Brain microvascular endothelial cell (primary cell): ENCODE results near the gene LMF1.
"Not testable (repeated sequence)": the region's sequence is repeated elsewhere in the genome, so short reads cannot be mapped to it uniquely, and the experiment has no call there.

Experiments
- DNase-seq: peaks from one replicate; pipeline ENCODE4 v3.0.0-alpha.2; 2020
- H3K27ac ChIP-seq: fragments of 250-450 bp; sonication (Bioruptor Pico); 2 replicates; pipeline ENCODE4 v1.5.1; 2020; ENCODE audit warnings: mild to moderate bottlenecking, moderate library complexity
- H3K27me3 ChIP-seq: fragments of 250-450 bp; sonication (Bioruptor Pico); replicated peaks from 2 replicates; pipeline ENCODE4 v1.5.1; 2020; ENCODE audit warnings: mild to moderate bottlenecking
- H3K36me3 ChIP-seq: fragments of 250-450 bp; sonication (Bioruptor Pico); replicated peaks from 2 replicates; pipeline ENCODE4 v1.5.1; 2020; ENCODE audit warnings: mild to moderate bottlenecking
- H3K4me3 ChIP-seq: 2 replicates; pipeline ENCODE4 v1.5.1; 2011; ENCODE audit warnings: low read depth, mild to moderate bottlenecking, control low read depth, low read length, moderate library complexity
- in situ Hi-C: cut with HindIII; loops from 2 replicates; pipeline ENCODE4 v1.10.0; 2017; ENCODE audit warnings: low sequenced_read_pairs, low pct_ligation_motif_present
- TF ChIP-seq, protein P1 (sequence below): IDR thresholded peaks from 2 replicates; pipeline ENCODE4 v1.5.1; 2011; ENCODE audit warnings: low read depth, mild to moderate bottlenecking, moderate library complexity, low read length, control low read depth, inconsistent platforms; ENCODE audit errors: missing control alignments

LMF1 gene

DNA sequence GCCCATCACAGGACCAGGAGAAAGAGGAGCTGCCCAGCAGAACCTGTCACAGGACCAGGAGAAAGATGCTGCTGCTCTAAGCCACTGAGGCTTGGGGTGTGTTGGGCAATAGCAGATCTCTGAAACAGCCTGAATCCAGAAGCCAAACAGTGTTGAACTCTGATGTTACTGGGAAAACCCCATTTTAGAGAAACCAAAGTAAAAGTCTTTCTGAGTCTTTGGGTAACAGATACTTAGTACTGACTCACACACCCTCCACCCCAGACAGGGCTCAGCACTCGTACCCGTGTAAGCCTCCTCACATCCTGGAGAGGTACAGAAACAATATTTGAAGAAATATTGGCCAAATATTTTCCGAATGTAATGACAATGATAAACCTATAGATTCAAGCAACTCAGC is 87.4 kb downstream of the LMF1 start:
- H3K36me3 ChIP-seq: no peaks in the 10 kb centered on the region
- no peak for DNase-seq
- no peak overlapping the region for H3K4me3 ChIP-seq
- H3K27me3 ChIP-seq: no peaks in the 10 kb centered on the region
- in situ Hi-C loops: no loop called here
- H3K27ac ChIP-seq: no peak overlapping the region
- TF ChIP-seq, protein P1, sequence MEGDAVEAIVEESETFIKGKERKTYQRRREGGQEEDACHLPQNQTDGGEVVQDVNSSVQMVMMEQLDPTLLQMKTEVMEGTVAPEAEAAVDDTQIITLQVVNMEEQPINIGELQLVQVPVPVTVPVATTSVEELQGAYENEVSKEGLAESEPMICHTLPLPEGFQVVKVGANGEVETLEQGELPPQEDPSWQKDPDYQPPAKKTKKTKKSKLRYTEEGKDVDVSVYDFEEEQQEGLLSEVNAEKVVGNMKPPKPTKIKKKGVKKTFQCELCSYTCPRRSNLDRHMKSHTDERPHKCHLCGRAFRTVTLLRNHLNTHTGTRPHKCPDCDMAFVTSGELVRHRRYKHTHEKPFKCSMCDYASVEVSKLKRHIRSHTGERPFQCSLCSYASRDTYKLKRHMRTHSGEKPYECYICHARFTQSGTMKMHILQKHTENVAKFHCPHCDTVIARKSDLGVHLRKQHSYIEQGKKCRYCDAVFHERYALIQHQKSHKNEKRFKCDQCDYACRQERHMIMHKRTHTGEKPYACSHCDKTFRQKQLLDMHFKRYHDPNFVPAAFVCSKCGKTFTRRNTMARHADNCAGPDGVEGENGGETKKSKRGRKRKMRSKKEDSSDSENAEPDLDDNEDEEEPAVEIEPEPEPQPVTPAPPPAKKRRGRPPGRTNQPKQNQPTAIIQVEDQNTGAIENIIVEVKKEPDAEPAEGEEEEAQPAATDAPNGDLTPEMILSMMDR: no peak

DNA sequence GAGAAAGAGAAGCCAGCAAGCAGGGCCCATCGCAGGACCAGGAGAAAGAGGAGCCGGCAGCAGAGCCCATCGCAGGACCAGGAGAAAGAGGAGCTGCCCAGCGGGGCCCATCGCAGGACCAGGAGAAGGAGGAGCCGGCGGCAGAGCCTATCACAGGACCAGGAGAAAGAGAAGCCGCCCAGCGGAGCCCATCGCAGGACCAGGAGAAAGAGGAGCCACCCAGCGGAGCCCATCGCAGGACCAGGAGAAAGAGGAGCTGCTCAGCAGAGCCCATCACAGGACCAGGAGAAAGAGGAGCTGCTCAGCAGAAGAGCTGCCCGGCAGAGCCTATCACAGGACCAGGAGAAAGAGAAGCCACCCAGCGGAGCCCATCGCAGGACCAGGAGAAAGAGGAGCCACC is 88.1 kb downstream of the LMF1 start:
- H3K27me3 ChIP-seq, in situ Hi-C loops, H3K27ac ChIP-seq, H3K36me3 ChIP-seq, DNase-seq, H3K4me3 ChIP-seq: not testable (repeated sequence)

DNA sequence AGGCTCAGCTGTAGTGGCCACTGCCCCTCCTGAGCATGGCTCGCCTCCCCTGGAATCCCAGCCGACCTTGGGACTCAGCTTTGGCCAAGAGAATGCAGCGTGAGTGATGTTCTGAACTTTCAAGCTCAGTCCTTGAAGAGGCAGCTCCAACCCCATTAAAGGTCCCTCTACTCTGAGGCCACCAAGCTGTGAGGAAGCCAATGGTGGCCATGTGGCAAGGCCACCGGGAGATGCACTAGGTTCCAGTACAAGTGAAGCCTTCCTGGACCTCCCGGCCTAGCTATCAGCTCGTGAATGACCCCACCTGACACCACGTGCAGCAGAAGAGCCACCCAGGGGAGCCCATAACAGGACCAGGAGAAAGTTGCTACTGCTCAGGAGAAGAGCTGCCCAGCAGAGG is 88.5 kb downstream of the LMF1 start:
- TF ChIP-seq, protein P1: no peak
- no peak overlapping the region for H3K27ac ChIP-seq
- H3K27me3 ChIP-seq: no peaks in the 10 kb centered on the region
- H3K36me3 ChIP-seq: no peaks in the 10 kb centered on the region
- no peak overlapping the region for H3K4me3 ChIP-seq
- no peak for DNase-seq
- in situ Hi-C loops: no loop called here

DNA sequence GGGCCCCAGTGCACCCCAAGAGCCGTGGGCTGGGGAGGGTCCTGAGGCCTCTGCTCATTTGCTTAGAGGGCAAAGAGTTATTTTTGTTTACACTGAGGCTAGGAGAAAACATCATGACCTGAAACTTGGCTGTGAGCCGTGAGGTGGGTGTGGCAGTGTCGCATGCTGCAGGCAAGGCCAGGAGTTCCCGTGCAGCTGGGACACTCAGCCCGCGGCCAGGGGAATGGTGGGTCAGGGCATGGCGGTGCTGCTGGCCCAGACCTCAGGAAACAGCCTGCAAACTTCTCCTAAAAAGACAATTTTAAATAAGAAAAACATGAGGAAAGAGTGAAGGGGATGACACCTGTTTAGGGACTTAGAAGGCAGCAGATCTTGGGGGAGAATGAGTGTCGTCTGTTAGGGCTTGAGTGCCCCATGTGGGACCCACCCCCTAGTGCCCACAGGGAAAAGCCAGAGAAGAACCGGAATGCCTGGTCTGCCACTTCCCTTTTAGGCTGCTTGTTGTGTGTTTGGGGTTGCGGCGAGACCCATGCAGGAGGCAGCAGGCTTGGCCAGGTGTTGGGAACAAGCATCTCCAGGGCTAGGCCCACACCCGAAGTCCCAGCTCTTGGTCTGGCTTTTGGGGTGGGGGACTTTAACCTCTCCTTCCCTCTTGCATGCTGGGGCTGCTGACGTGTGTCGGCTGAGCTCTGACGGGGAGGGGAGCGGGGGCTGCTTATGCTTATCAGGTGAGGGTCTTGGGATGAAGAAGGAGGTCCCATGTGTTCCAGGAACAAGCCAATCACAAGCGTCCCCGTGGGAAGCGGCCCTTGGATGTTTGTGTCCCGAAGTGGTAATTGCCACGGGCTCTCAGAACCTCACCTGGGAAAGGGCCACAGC is 89.3 kb downstream of the LMF1 start:
- no peak overlapping the region for H3K4me3 ChIP-seq
- H3K36me3 ChIP-seq: no peaks in the 10 kb centered on the region
- H3K27me3 ChIP-seq: no peaks in the 10 kb centered on the region
- H3K27ac ChIP-seq: no peak overlapping the region
- TF ChIP-seq, protein P1: no peak
- DNase-seq: no peak
- in situ Hi-C loops: no loop called here

DNA sequence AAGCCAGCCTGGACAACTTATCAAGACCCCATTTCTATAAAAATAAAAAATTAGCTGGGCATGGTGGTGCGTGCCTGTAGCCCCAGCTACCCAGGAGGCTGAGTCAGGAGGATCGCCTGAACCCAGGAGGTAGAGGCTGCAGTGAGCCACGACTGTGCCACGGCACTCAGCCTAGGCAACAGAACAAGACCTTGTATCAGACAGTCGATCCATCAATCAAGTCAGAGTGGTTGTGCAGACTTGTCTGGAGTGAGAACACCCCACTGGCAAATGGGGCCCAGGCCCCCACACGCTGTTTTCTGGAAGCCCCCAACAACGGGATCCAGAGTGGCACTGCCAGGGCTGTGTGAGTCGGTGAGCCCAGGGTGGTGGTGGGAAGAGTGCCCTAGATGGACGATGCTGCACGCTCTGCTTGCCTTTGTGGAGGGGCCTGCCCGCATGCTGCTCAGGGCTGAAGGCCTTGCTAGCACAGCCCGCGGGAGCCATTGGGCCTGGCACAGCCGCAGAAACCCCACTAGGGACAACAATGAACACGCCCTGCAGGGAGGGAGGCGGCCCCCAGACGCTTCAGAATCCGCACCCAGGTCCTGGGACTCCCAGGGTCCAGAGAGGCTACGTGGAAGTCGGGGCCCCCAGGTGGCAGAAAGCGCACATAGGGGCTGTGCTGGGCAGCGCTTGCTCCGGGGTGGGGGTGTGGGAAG is 90.2 kb downstream of the LMF1 start:
- Histone ChIP-seq H3K4me3 (no peak overlapping the region), H3K27me3 (no peaks in the 10 kb centered on the region), H3K27ac (no peak overlapping the region), H3K36me3 (no peaks in the 10 kb centered on the region)
- in situ Hi-C loops: no loop called here
- TF ChIP-seq, protein P1: no peak
- no peak for DNase-seq

DNA sequence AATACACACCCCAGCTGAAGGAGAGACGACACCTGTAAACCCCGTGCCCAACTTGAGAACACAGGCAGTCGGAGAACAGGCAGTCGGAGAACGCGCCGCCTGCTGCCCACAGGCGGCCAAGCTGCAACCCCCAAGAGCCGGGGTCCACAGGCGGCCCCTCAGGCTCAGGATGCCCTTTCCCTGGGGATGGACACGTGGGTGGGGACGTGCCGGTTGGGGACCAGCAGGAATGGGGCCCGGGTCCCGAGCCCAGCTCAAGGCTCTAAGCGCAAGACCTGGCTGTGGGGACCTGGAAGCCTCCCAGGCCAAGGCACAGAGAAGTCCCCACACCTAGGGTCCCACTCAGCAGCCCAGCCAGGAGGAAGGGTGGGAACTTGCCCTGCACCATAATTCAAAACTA is 90.8 kb downstream of the LMF1 start:
- Histone ChIP-seq H3K27me3 (no peaks in the 10 kb centered on the region), H3K27ac (no peak overlapping the region), H3K4me3 (no peak overlapping the region), H3K36me3 (no peaks in the 10 kb centered on the region)
- in situ Hi-C loops: no loop called here
- no peak for DNase-seq
- TF ChIP-seq, protein P1: no peak
